GM21723 (cell line): ENCODE measurements around the gene SLC22A14.

Experiments used
- ATAC-seq: cut with Tn5 transposase; IDR thresholded peaks from one replicate; pipeline ENCODE4 v1.9.1; 2021; ENCODE audit warnings: mild to moderate bottlenecking, moderate library complexity; ENCODE audit not compliant: unreplicated experiment

SLC22A14 gene

GRCh38 chr3:38343797-38344594 is 61.9 kb downstream of the SLC22A14 start:
- no peak for ATAC-seq

DNA sequence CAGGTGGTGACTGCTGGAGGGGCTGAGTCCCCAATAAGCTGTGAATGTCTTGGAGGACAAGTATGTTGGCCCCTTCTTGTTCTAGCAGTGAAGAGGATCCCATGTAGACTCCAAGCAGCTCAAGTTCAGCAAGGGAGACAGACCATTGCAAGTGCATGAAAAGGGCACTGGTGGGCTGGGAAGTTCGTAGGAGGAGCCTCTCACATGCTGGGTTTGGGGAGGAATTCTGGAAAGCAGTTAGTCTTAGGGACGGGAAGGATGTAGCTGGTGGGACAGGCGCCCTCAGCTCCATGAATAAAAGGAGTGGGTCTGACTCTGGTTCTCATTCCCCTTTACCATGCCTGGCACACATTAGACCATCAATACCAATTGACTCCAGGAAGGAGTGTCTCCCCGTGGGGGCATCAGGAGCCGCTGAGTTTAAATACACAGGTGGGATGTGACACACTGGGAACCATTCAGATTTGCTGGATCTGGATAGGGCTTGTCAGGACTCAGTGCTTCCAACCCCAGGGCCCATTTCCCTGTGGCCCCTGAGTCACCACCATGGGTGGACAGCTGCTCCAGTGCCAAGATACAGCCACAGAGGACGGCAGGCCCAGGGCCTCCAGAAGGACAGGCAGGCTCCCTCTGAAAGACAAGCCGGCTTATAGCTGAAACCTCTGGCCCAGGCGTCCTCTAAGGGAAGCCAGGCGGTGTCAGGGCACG is 63.9 kb downstream of the SLC22A14 start:
- ATAC-seq, result peak; percentile 27

DNA sequence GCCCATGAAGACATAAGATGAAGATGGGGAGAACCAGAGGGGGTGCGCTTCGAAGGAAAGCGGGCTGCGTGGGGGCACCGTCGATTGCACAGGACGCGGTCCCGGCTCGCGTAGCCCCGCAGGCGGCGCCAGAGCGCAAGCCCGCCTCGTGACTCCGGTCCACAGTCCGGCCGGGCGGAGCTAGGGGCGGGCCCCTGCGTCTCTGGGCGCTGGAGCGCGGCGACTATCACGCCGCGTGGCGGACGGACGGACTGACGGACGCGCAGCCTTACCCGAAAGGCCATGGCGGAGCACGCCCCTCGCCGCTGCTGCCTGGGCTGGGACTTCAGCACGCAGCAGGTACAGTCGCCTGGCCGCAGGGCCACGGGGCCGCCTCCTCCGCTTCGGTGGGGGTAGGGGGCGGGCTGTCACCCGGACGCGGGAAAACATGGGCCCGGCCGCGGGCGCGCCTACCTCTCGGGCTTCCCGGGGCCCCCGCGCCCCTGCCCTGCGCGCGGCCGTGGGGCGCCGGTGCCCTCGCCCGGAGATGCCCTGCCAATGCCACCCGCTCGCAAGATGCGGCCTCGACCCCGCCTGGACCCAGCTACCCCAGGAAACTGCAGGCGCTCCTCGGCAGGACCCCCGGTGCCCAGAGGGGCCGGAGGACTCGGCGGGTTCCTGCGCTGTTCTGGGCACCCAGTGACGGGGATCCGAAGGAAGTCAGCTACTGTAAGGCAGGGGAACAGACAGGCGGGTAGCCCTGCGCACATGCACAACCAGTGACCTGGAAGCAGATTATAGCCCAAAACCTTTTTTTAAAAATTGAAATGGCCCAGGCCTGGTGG is 64.7 kb downstream of the SLC22A14 start, which contains the start of gene XYLB:
Gene XYLB, plus strand, starts transcription at position 199 of the 824 bp plus-strand sequence. Its CDS starts 84 bp downstream, at position 283.
- ATAC-seq, result peak; percentile 99

DNA sequence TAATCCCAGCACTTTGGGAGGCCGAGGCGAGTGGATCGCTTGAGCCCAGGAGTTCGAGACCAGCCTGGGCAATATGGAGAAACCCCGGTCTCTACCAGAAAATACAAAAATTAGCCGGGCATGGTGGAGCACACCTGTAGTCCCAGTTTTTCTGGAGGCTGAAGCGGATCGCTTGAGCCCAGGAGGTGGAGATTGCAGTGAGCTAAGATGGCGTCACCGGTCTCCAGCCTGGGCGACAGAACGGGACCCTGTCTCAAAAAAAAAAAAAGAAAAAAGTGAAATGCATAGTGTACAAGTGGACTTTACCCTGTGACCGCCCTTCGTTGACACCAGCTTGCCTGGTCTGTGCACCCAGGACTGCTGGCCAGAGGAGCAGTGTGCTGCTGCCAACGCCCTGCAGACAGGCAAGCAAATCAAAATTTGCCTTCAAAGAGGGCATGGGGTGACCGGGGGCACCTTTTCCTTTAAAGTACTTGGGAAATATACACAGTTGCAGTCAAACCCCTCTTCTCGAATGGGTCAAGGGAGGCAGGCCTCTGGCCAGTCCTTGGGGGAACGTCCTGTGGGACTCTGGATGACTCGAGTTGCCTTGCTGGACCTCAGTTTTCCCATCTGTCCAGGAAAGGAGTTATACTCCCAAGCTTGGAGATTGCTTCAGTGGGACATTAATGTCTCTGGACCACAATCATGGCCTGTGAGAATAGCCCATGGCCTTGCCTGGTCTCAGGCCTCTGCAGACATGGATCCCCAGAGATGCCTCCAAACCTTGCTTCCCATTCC is 65.5 kb downstream of the SLC22A14 start:
- ATAC-seq, result no peak

- ATAC-seq, result no peak
These were observed 66.8 kb downstream of the SLC22A14 start for GRCh38 chr3:38348903-38349302.

DNA sequence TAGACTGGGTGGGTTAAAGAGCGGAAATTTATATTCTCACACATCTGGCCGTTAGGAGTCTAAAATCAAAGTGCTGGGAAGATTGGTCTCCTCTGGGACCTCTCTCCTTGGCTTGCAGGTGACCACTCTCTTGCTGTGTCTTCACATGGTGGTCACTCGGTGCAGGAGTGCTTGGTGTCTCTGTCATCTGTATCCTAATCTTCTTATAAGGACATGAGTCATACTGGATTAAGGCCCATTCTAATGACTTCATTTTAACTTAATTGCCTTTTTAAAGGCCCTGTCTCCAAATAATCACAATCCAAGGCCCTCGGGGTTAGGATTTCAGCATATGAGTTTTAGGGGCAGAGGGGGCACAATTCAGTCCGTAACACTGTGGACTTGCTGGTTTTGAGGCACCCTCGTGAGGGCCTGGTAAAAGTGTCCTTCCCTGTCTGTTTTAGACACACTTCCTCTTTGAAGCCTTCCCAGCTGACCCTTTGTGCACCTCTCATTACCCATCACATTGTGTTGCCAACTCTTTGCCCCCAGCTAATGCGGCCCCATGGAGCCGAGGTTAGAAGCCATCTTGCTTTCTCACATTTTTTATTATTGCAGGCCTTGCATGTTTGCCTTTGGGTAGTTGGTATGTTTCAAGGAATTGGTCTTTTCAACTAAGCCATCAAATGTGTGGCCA is 67.7 kb downstream of the SLC22A14 start:
- no peak for ATAC-seq

DNA sequence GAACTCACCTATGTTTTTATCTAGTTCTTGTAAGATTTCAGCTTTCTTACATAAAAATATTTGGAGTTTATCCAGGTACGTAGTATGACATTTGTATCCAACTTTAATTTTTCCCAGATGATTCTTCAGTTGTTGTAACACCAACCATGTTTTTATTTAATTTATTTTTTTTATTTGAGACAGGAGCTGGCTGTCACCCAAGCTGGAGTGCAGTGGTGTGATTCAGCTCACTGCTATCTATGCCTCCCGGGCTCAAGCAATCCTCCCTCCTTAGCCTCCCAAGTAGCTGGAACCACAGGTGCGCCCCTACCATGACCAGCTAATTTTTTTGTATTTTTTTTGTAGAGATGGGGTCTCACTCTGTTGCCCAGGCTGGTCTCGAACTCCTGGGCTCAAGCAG is 71.1 kb downstream of the SLC22A14 start:
- no peak for ATAC-seq

DNA sequence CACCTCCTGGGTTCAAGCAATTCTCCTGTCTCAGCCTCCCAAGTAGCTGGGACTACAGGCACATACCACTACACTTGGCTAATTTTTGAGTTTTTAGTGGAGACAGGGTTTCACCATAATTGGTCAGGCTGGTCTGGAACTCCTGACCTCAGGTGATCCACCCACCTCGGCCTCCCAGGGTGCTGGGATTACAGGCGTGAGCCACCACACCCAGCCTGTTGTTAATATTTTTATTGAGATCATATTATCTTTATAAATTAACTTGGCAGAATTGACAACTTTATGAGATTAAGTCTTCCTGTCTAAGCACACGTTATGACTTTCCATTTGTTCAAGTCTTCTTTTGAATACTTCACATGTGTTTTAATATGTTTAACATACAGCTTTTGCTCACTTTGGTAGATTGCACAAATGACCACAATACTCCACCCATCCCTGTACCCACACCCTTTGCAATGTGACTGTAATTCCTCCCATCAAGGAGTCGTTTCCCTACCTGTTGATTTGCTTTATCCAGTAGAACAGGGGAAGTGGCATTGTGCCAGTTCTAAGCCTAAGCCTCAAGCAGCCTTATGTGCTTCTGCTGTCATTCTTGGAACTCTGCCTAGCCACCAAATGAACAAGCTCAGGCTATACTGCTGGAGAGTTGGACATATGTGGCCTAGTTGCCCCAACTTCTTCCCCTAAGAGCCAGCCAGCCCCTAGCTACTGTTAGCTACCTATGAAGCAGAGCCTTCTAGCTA is 72.7 kb downstream of the SLC22A14 start:
- ATAC-seq, result no peak

DNA sequence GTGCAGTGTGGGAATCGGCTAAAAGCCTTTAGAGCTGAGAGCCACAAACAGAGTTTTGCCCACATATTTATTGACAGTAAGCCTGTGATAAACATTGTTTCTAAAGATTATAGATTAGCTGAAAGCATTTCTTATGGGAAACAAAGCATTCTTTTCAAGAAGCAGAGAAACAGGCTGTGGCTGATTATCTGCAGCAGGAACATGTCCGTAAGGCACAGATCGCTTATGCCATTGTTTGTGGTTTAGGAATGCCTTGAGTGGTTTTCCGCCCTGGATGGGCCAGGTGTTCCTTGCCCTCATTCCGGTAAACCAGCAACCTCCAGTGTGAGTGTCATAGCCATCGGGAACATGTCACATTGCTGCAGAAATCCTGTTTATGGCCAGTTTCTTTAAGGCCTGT is 76.9 kb downstream of the SLC22A14 start:
- ATAC-seq, result no peak

GRCh38 chr3:38360345-38360744 is 78.3 kb downstream of the SLC22A14 start:
- ATAC-seq, result no peak

DNA sequence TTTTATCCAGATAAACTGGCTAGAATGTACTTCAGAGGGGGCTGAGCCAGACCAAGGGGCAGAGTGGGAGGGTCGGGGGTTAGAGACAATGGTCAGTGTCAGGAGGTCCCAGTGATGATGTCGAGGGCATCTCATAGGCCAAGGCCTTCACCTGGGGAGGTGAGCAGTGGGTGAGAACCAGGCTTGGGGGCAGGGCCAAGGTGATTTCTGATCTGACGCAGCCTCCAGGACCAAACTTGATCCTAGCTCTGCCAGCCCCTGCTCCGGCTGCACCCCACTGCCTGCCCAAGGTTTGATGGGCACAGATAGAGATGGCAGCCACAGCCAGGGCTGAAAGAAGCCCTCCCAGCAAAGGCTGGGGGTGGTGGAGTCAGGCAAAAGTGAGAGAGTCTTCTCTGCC is 79.4 kb downstream of the SLC22A14 start:
- no peak for ATAC-seq

DNA sequence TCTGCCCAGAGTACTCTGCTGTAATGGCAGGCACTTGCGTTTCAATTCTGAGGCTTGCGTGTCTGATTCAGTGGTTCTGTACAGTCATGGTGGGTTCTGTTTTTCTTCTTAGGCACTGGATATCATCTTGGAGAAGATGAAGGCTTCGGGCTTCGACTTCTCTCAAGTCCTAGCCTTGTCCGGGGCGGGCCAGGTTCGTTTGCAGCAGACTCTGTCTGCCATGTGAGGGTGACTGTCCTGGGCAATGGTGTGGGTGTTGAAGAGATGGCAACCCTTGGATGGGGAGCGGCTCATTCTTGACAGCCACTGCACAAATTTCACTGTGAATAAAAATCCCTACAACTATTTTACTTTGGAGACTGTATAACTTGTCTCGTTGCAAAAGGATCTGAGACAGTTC is 80.7 kb downstream of the SLC22A14 start:
- ATAC-seq, result no peak

DNA sequence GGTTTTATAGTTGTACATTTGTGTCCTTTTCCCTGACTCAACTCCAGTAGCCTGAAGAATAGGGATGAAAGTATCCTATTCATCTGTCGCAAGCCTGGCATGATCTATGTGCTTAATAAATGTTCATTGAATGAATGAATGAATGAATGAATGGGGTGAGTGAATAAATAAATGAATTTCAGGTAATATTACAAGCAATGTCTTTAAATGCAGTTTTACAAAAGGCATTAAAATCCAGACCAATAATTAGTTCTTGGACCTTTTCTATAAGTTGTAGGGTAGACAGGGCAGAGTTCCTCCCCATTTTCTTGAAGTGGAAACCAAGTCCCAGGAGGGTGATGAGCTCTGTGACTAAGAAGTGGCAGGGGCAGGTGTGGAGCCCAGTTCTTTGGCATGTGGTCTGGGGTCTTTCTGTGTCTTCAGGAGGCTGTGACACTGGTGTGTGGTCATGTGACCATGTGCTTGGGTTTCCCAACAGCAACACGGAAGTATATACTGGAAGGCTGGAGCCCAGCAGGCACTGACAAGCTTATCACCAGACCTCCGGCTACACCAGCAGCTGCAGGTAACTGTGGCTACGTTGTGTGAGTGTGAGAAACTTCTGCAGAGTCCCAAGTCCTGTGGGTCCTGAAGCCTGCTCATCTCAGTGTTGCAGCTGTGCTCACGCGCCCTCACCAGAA is 82.8 kb downstream of the SLC22A14 start:
- no peak for ATAC-seq

DNA sequence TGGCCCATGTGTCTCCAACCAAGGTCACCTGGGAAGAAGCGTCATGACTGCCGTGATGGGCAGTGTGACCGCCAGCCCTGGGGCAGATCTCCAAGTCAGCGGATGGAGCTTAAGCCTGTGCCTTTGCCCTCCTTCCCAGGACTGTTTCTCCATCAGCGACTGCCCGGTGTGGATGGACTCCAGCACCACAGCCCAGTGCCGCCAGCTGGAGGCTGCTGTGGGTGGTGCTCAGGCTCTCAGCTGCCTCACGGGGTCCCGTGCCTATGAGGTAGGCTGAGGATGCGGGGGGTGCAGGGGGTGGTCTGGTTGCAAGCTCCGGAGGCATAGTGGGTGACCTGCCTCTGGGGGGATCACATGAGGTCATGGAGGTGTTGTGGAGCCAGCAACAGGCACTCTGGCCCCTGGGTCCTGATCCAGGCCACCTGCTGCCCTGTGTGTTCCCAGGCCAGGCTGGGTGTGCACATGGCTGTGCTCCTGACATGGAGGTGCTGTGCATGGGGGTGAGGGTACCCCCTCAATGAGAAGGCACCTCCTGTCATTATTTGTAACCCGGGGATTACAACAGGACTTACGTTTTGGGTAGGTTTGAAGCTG is 83.5 kb downstream of the SLC22A14 start:
- no peak for ATAC-seq

- no peak for ATAC-seq
These were observed 84.0 kb downstream of the SLC22A14 start for GRCh38 chr3:38366082-38366481.

GRCh38 chr3:38367779-38368178 is 85.7 kb downstream of the SLC22A14 start:
- ATAC-seq, result no peak
